SU-DHL-6 (cell line): Measurements from ENCODE around the gene FAM83D.
A peak's percentile ranks its signal among the peaks of the same experiment; 100 is the strongest.

Experiments used
- H2AFZ ChIP-seq: fragments of 200-600 bp; sonication (generic); 2 replicates; pipeline ENCODE4 v1.6.1; 2014; ENCODE audit warnings: low read depth, mild to moderate bottlenecking, moderate library complexity, mixed read lengths, antibody characterized with exemption, low read length; ENCODE audit not compliant: severe bottlenecking
- H3F3A ChIP-seq: fragments of 200-600 bp; shearing (Covaris generic); 2 replicates; pipeline ENCODE4 v1.6.0; 2016; ENCODE audit warnings: antibody characterized with exemption, mild to moderate bottlenecking; ENCODE audit not compliant: insufficient read depth
- H3K27ac ChIP-seq: fragments of 200-600 bp; sonication (generic); 2 replicates; pipeline ENCODE4 v1.5.1; 2016; ENCODE audit warnings: low read depth, mild to moderate bottlenecking, low read length, moderate library complexity, mixed read lengths
- H3K27me3 ChIP-seq: fragments of 200-600 bp; sonication (generic), shearing (Covaris generic); 2 replicates; pipeline ENCODE4 v1.6.0; 2014; ENCODE audit warnings: mild to moderate bottlenecking, low read length
- H3K36me3 ChIP-seq: fragments of 200-600 bp; sonication (generic); 2 replicates; pipeline ENCODE4 v1.6.1; 2014; ENCODE audit warnings: mild to moderate bottlenecking, low read length, mixed read lengths
- H3K4me2 ChIP-seq: fragments of 300-600, 200-600 bp; shearing (Covaris generic), sonication (generic); 2 replicates; pipeline ENCODE4 v1.6.0; 2014; ENCODE audit warnings: low read length, low read depth, mild to moderate bottlenecking; ENCODE audit not compliant: poor library complexity, severe bottlenecking
- H3K4me3 ChIP-seq: fragments of 200-600 bp; sonication (generic); 2 replicates; pipeline ENCODE4 v1.5.1; 2014; ENCODE audit warnings: antibody characterized with exemption, low read length, mild to moderate bottlenecking, mixed read lengths; ENCODE audit not compliant: insufficient read depth, poor library complexity, severe bottlenecking
- H3K79me2 ChIP-seq: fragments of 200-600 bp; sonication (generic); 2 replicates; pipeline ENCODE4 v1.6.1; 2014; ENCODE audit warnings: mild to moderate bottlenecking, low read length, moderate library complexity; ENCODE audit not compliant: insufficient read depth
- H3K9ac ChIP-seq: fragments of 200-600 bp; sonication (generic); 2 replicates; pipeline ENCODE4 v1.7.0; 2014; ENCODE audit warnings: mild to moderate bottlenecking, low read length
- H3K9me2 ChIP-seq: fragments of 200-600 bp; sonication (generic); replicated peaks from 2 replicates; pipeline ENCODE4 v1.6.1; 2014; ENCODE audit warnings: low read length; ENCODE audit not compliant: insufficient read depth
- H3K9me3 ChIP-seq: fragments of 200-600 bp; sonication (generic); 2 replicates; pipeline ENCODE4 v1.6.1; 2014; ENCODE audit warnings: low read length, mixed read lengths; ENCODE audit not compliant: insufficient read depth
- H4K20me1 ChIP-seq: fragments of 200-600 bp; sonication (generic); 2 replicates; pipeline ENCODE4 v1.6.1; 2014; ENCODE audit warnings: low read depth, mild to moderate bottlenecking, antibody characterized with exemption, low read length, moderate library complexity, mixed read lengths
- CTCF ChIP-seq: fragments of 200-600 bp; sonication (generic); IDR thresholded peaks from one replicate; pipeline ENCODE4 v1.5.1; 2017; ENCODE audit warnings: antibody characterized with exemption, mild to moderate bottlenecking, low read length, moderate library complexity; ENCODE audit not compliant: insufficient read depth, poor library complexity, severe bottlenecking
- EZH2phosphoT487 ChIP-seq: fragments of 200-600 bp; sonication (generic), shearing (Covaris generic); conservative IDR thresholded peaks from 2 replicates; pipeline ENCODE4 v1.6.1; 2018; ENCODE audit warnings: mild to moderate bottlenecking, antibody characterized with exemption, low read length, moderate library complexity, mixed read lengths

The FAM83D gene

GRCh38 chr20:38926142-38926933, at the start of gene FAM83D:
Gene FAM83D, plus strand, starts transcription at chr20:38926417. Its CDS starts 26 bp downstream, at chr20:38926443.
- Histone ChIP-seq H3K27me3 (no peaks in the 10 kb centered on the region), H2AFZ (no peak within 1 kb of the TSS), H4K20me1 (no peaks in the 10 kb centered on the region; the same call in 1 of the 2 replicates), H3K36me3 (no peaks in the 10 kb centered on the region), H3K9ac (peak within 1 kb of the TSS; percentile 97), H3K4me2 (peak within 1 kb of the TSS; percentile 73), H3K9me2 (no peaks in the 10 kb centered on the region), H3K9me3 (no peaks in the 10 kb centered on the region), H3F3A (peaks cover 17% of the 10 kb centered on the region), H3K4me3 (peak within 1 kb of the TSS; percentile 94), H3K27ac (peak within 1 kb of the TSS; percentile 73), H3K79me2 (peaks cover 50% of the 10 kb centered on the region)
- TF ChIP-seq CTCF (no peak), EZH2phosphoT487 (no peak)

- peaks cover 63% of the 10 kb centered on the region for H3K79me2 ChIP-seq
- H3K36me3 ChIP-seq, result no peaks in the 10 kb centered on the region
- H3K9me2 ChIP-seq, result no peaks in the 10 kb centered on the region
- peaks cover 74% of the 10 kb centered on the region for H3F3A ChIP-seq
- H4K20me1 ChIP-seq, result no peaks in the 10 kb centered on the region
- no peaks in the 10 kb centered on the region for H3K9me3 ChIP-seq
- H3K27me3 ChIP-seq, result no peaks in the 10 kb centered on the region
- TF ChIP-seq CTCF, result no peak
- no peak for TF ChIP-seq EZH2phosphoT487
- H3K4me3 ChIP-seq, result no peak overlapping the region
- peak overlapping the region; percentile 60 for H3K4me2 ChIP-seq
- peak overlapping the region; percentile 99 for H3K27ac ChIP-seq
- peak overlapping the region; percentile 57 for H3K9ac ChIP-seq
- H2AFZ ChIP-seq, result no peak overlapping the region
Measured at GRCh38 chr20:38877483-38877882, 48.7 kb upstream of the FAM83D start.

- Histone ChIP-seq H3K36me3 (no peaks in the 10 kb centered on the region), H3K27ac (peak overlapping the region; percentile 99), H3K9me2 (no peaks in the 10 kb centered on the region), H3K9ac (peak overlapping the region; percentile 57), H3K9me3 (no peaks in the 10 kb centered on the region), H3K79me2 (peaks cover 77% of the 10 kb centered on the region), H3K27me3 (no peaks in the 10 kb centered on the region), H4K20me1 (no peaks in the 10 kb centered on the region), H3K4me2 (peak overlapping the region; percentile 60), H3K4me3 (peak overlapping the region; percentile 29), H3F3A (peaks cover 65% of the 10 kb centered on the region), H2AFZ (no peak overlapping the region)
- TF ChIP-seq EZH2phosphoT487, result no peak
- TF ChIP-seq CTCF, result no peak
Measured at GRCh38 chr20:38878866-38879265, 47.4 kb upstream of the FAM83D start.
